ENCODE measurements around the gene CDT1.

DNA sequence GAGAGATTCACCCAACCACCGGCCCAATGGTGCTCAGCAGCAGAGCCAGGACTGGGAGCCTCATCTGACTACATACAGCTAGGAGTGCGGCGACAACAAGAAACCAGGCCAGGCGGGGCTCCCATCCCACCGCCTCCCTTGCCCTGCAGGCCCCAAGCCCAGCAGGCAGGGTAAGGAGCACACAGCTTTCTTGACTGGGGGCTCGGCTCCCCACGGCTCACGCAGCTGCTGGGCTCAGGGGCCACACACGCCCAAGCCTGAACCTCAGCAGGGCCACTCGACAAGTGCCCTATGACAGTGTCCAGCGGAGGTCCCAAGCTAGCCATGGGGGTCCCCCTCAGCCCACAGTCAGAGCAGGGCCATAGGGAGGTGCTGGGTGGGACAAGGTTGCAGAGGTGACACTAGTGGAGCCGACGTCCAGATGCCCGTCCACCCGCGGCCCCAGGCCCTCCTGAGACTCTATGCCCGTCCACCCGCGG, 32.3 kb upstream of the CDT1 start:
- no peak for TF ChIP-seq POLR2A (IDR thresholded peaks at IDR 0.05; ENCODE audit: low read depth, low read length)
- no peak for TF ChIP-seq TAF1 (IDR thresholded peaks at IDR 0.05; ENCODE audit: low read depth, low read length)
- TF ChIP-seq POLR2AphosphoS5 (IDR thresholded peaks at IDR 0.05; ENCODE audit: low read depth, low read length): no peak
- no peak for TF ChIP-seq POU2F2 (IDR thresholded peaks at IDR 0.05; ENCODE audit: low read depth, low read length)

Measured in GM12891 (cell line).